Liver (tissue), 9 donors: Measurements from ENCODE around the gene HIP1. TPM values are rescaled to one million over a fixed set of nuclear protein-coding genes. Genes with fewer than 3 reads are reported as not detected.
A peak's percentile ranks its signal among the peaks of the same experiment; 100 is the strongest.

Experiments
- DNase-seq: peaks from one replicate; pipeline ENCODE4 v3.0.0-alpha.2; 2017; ENCODE audit warnings: low spot score
- H3K27ac ChIP-seq, 2 donors: one replicate each; pipeline ENCODE4 v1.7.0; 2013; ENCODE audit warnings: inconsistent platforms in 2 of 2, low read length in 2 of 2, control low read depth in 1 of 2, low read depth in 1 of 2, mild to moderate bottlenecking in 1 of 2
- H3K27me3 ChIP-seq, 4 donors: one replicate each; pipeline versions ENCODE4 v1.6.1 to v1.7.0; 2013; ENCODE audit warnings: low read length in 3 of 4, inconsistent platforms in 1 of 4, mild to moderate bottlenecking in 1 of 4, moderate library complexity in 1 of 4; ENCODE audit not compliant: control insufficient read depth in 4 of 4, insufficient read depth in 4 of 4
- H3K36me3 ChIP-seq, 4 donors: one replicate each; pipeline versions ENCODE4 v1.6.1 to v1.7.0; 2013; ENCODE audit warnings: low read length in 3 of 4, mild to moderate bottlenecking in 3 of 4, low read depth in 1 of 4, moderate library complexity in 1 of 4; ENCODE audit not compliant: control insufficient read depth in 4 of 4, insufficient read depth in 3 of 4
- H3K4me1 ChIP-seq, 4 donors: one replicate each; pipeline versions ENCODE4 v1.6.1 to v1.7.0; 2013; ENCODE audit warnings: low read length in 3 of 4, mild to moderate bottlenecking in 3 of 4, moderate library complexity in 1 of 4; ENCODE audit not compliant: control insufficient read depth in 4 of 4, insufficient read depth in 4 of 4
- H3K4me3 ChIP-seq, 3 donors: one replicate each; pipeline versions ENCODE4 v1.6.1 to v1.7.0; 2013; ENCODE audit warnings: low read length in 3 of 3, control low read depth in 1 of 3, low read depth in 1 of 3, mild to moderate bottlenecking in 1 of 3
- H3K9ac ChIP-seq, 2 donors: one replicate each; pipeline ENCODE4 v1.7.0; 2013; ENCODE audit warnings: low read length in 2 of 2, mild to moderate bottlenecking in 2 of 2, moderate library complexity in 2 of 2, control low read depth in 1 of 2, low read depth in 1 of 2
- H3K9me3 ChIP-seq, 4 donors: one replicate each; pipeline versions ENCODE4 v1.6.1 to v1.7.0; 2013; ENCODE audit warnings: low read length in 3 of 4; ENCODE audit not compliant: control insufficient read depth in 4 of 4
- FOXA1 ChIP-seq: IDR thresholded peaks from 2 replicates; pipeline ENCODE4 v1.6.1; 2016; ENCODE audit warnings: antibody characterized with exemption
- FOXA2 ChIP-seq: IDR thresholded peaks from 2 replicates; pipeline ENCODE4 v1.6.1; 2016; ENCODE audit warnings: antibody characterized with exemption
- GABPA ChIP-seq, 2 donors: IDR thresholded peaks in 1 of 2; conservative IDR thresholded peaks in 1 of 2; 2 replicates each; pipeline ENCODE4 v1.6.1; 2016; ENCODE audit warnings: antibody characterized with exemption in 2 of 2, mild to moderate bottlenecking in 1 of 2, moderate library complexity in 1 of 2
- HNF4A ChIP-seq, 2 donors: conservative IDR thresholded peaks; 2 replicates each; pipeline ENCODE4 v1.6.1; 2016; ENCODE audit warnings: antibody characterized with exemption in 2 of 2, mild to moderate bottlenecking in 2 of 2
- HNF4G ChIP-seq: IDR thresholded peaks from 2 replicates; pipeline ENCODE4 v1.6.1; 2016; ENCODE audit warnings: antibody characterized with exemption
- JUND ChIP-seq, 2 donors: IDR thresholded peaks; 2 replicates each; pipeline ENCODE4 v1.6.1; 2016; ENCODE audit warnings: antibody characterized with exemption in 2 of 2
- NR2F2 ChIP-seq: IDR thresholded peaks from 2 replicates; pipeline ENCODE4 v1.6.1; 2016; ENCODE audit warnings: antibody characterized with exemption
- RAD21 ChIP-seq, 2 donors: IDR thresholded peaks; 2 replicates each; pipeline ENCODE4 v1.6.1; 2016; ENCODE audit warnings: antibody characterized with exemption in 2 of 2, mild to moderate bottlenecking in 2 of 2
- REST ChIP-seq: IDR thresholded peaks from 2 replicates; pipeline ENCODE4 v1.6.1; 2016; ENCODE audit warnings: antibody characterized with exemption, mild to moderate bottlenecking
- SP1 ChIP-seq: IDR thresholded peaks from 2 replicates; pipeline ENCODE4 v1.6.1; 2018; ENCODE audit warnings: antibody characterized with exemption, mild to moderate bottlenecking
- TAF1 ChIP-seq: conservative IDR thresholded peaks from 2 replicates; pipeline ENCODE4 v1.6.1; 2016; ENCODE audit warnings: antibody characterized with exemption, mild to moderate bottlenecking
- YY1 ChIP-seq: IDR thresholded peaks from 2 replicates; pipeline ENCODE4 v1.6.1; 2016; ENCODE audit warnings: antibody characterized with exemption, mild to moderate bottlenecking
- WGBS: extraction: QIAGEN DNeasy Blood & Tissue Kit; methylation state at CpG from one replicate; pipeline ENCODE4 v1.1.7; 2013; 5-methylcytosine and 5-hydroxymethylcytosine counted together
- polyA plus RNA-seq, 2 donors: library from polyadenylated mRNA; stranded (reverse) in 1 of 2; unstranded in 1 of 2; fragments of 200-250 nt in 1 of 2; fragments of >200 nt in 1 of 2; fragmentation: Nextera tagmentation in 1 of 2; extraction: Ambion mirVana in 1 of 2; gene quantifications; one replicate each; pipeline versions ENCODE4 v1.2.1 to v1.2.3, GENCODE V29; 2013 to 2015
- total RNA-seq, 2 donors: library from RNA; depleted of rRNA; stranded (reverse); fragments of >200 nt; gene quantifications; one replicate each; pipeline ENCODE4 v1.2.3, GENCODE V29; 2014
- TF ChIP-seq, protein P1 (sequence below): IDR thresholded peaks from 2 replicates; pipeline ENCODE4 v1.6.1; 2016; ENCODE audit warnings: antibody characterized with exemption
- TF ChIP-seq, protein P2 (sequence below): IDR thresholded peaks from 2 replicates; pipeline ENCODE4 v1.6.1; 2016; ENCODE audit warnings: antibody characterized with exemption
- donor health status: healthy.
- donor health status: healthy.
- donor health status: healthy.
- donor health status: healthy.
- donor health status: healthy.

HIP1 gene
- total and polyA plus RNA-seq, 4 donors = 3.8 to 13.6 (median 7.8) TPM

DNA sequence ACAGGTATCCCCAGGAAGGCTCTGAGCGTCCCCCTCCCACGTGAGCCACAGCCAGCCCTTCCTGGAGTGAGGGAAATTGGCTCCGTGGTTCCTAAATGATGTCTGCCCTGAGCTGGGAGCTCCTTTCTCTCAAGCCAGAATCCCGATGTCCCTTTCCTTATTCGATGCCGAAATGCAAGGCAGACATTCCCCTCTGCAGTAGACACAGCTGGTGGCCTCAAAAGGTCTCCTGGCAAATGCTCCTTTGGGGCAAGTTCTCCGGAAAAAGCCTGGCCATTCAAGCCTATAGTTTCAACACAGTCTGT lies 98.9 kb downstream of the HIP1 start (continued):
- TF ChIP-seq, protein P1, sequence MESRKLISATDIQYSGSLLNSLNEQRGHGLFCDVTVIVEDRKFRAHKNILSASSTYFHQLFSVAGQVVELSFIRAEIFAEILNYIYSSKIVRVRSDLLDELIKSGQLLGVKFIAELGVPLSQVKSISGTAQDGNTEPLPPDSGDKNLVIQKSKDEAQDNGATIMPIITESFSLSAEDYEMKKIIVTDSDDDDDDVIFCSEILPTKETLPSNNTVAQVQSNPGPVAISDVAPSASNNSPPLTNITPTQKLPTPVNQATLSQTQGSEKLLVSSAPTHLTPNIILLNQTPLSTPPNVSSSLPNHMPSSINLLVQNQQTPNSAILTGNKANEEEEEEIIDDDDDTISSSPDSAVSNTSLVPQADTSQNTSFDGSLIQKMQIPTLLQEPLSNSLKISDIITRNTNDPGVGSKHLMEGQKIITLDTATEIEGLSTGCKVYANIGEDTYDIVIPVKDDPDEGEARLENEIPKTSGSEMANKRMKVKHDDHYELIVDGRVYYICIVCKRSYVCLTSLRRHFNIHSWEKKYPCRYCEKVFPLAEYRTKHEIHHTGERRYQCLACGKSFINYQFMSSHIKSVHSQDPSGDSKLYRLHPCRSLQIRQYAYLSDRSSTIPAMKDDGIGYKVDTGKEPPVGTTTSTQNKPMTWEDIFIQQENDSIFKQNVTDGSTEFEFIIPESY = no peak

DNA sequence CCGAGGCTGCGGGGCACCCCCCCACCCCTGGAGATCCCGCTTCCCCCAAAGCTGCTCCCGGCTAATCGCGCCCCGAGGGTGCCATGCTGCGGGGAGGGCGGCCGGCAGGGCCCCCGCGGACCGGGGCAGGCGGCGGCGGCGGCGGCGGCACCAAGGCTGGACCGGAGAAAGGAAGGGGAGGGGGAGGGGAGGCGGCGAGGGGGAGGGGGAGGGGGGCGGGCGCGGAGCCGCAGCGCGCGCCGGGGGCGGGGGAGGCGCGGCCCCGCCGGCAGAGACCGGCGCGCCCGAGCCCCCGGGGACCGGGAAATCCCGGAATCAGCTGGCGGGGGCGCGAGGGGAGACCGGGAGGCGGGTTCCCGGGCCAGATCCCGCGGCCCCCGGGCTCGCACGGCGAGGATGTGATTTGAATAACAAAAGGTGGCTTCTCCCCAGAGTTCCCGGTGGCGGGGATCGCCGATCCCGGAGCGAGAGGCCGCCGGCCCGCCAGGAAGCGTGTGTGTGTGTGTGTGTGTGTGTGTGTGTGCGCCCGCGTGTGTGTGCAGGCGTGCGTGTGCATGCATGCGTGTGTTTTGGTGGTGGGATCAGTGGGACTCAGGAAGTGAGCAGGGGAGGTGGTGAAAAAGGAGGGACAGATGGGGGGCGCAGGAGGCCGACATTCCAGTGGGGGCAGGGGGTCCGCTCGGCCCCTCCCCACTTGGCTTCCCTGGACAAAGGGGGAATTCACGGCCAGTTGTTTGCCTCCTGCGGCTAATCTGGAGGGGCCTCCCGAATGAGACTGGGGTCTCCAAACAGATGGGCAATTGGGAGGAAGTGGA lies 99.5 kb downstream of the HIP1 start:
- H3K27me3 ChIP-seq = no peaks in the 10 kb centered on the region
- peak overlapping the region; percentile 14 to 88 (median 55) for H3K4me3 ChIP-seq
- H3K4me1 ChIP-seq = peaks cover 0 to 9% (median 4%) of the 10 kb centered on the region in 4 donors
- WGBS = under 1% methylated on average over 75 of the region's 77 CpGs
- H3K36me3 ChIP-seq = no peaks in the 10 kb centered on the region
- peak; percentile 47 for DNase-seq
- no peak for TF ChIP-seq YY1
- no peak for TF ChIP-seq FOXA2
- no peak for TF ChIP-seq JUND (IDR thresholded peaks at IDR 0.05)
- no peak for TF ChIP-seq SP1
- no peak overlapping the region for H3K9ac ChIP-seq
- peak overlapping the region; percentile 54 to 56 for H3K27ac ChIP-seq
- peaks cover 0 to 3% (median 0%) of the 10 kb centered on the region in 4 donors for H3K9me3 ChIP-seq

GRCh38 chr7:75638594-75639070 lies 100.1 kb downstream of the HIP1 start:
- H3K9ac ChIP-seq = no peak overlapping the region
- peak overlapping the region; percentile 3 to 27 for H3K27ac ChIP-seq
- no peak for DNase-seq
- no peaks in the 10 kb centered on the region for H3K27me3 ChIP-seq
- WGBS = 2% methylated on average over 35 of the region's 35 CpGs
- H3K4me3 ChIP-seq = peak overlapping the region in 2 of 3 donors; percentile 18 to 88
- H3K4me1 ChIP-seq = peaks cover 0 to 9% (median 4%) of the 10 kb centered on the region in 4 donors
- H3K36me3 ChIP-seq = no peaks in the 10 kb centered on the region
- peaks cover 0 to 3% (median 0%) of the 10 kb centered on the region in 4 donors for H3K9me3 ChIP-seq
- TF ChIP-seq HNF4A (conservative IDR thresholded peaks at IDR 0.05) (no peak), RAD21 (IDR thresholded peaks at IDR 0.05) (peak in 1 of 2 donors; percentile 36)
- TF ChIP-seq, protein P2, sequence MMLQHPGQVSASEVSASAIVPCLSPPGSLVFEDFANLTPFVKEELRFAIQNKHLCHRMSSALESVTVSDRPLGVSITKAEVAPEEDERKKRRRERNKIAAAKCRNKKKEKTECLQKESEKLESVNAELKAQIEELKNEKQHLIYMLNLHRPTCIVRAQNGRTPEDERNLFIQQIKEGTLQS = no peak

GRCh38 chr7:75637854-75638593 lies 100.7 kb downstream of the HIP1 start:
- peaks cover 0 to 9% (median 4%) of the 10 kb centered on the region in 4 donors for H3K4me1 ChIP-seq
- 79% methylated on average over 14 of the region's 14 CpGs for WGBS
- no peak overlapping the region for H3K9ac ChIP-seq
- peak overlapping the region; percentile 3 to 27 for H3K27ac ChIP-seq
- no peaks in the 10 kb centered on the region for H3K36me3 ChIP-seq
- peaks cover 0 to 1% (median 0%) of the 10 kb centered on the region in 4 donors for H3K9me3 ChIP-seq
- no peak for DNase-seq
- H3K27me3 ChIP-seq = no peaks in the 10 kb centered on the region
- H3K4me3 ChIP-seq = peak overlapping the region in 2 of 3 donors; percentile 18 to 88
- TF ChIP-seq NR2F2 (no peak), HNF4G (no peak), TAF1 (no peak), REST (no peak), GABPA (IDR thresholded peaks at IDR 0.05 in 1 of 2, conservative IDR thresholded peaks at IDR 0.05 in 1 of 2) (no peak), YY1 (no peak), FOXA1 (no peak), JUND (IDR thresholded peaks at IDR 0.05) (no peak), HNF4A (conservative IDR thresholded peaks at IDR 0.05) (no peak), SP1 (no peak)
- TF ChIP-seq, protein P1 = no peak
- TF ChIP-seq, protein P2 = no peak
